GM18907 (cell line): ENCODE data around the gene CTSW.
"Not testable (repeated sequence)": the region's sequence is repeated elsewhere in the genome, so short reads cannot be mapped to it uniquely, and the experiment has no call there.

Experiments used
- ATAC-seq: cut with Tn5 transposase; IDR thresholded peaks from one replicate; pipeline ENCODE4 v1.9.1; 2021; ENCODE audit warnings: mild to moderate bottlenecking, moderate library complexity; ENCODE audit not compliant: unreplicated experiment

Gene CTSW

GRCh38 chr11:65885231-65885630 is 5.6 kb downstream of the CTSW start:
- ATAC-seq: no peak

GRCh38 chr11:65885808-65886536 is 6.3 kb downstream of the CTSW start:
- ATAC-seq: no peak

- no peak for ATAC-seq
These were observed 7.4 kb downstream of the CTSW start for GRCh38 chr11:65886826-65887722.

GRCh38 chr11:65887723-65888162 is 8.1 kb downstream of the CTSW start:
- ATAC-seq: no peak

- ATAC-seq: peak; percentile 51
These were observed 8.7 kb downstream of the CTSW start, which contains the start of gene FIBP for GRCh38 chr11:65888163-65888814. Gene FIBP (minus strand): TSS chr11:65888471. CDS start chr11:65888418, 53 bp downstream.

GRCh38 chr11:65890324-65891218 is 10.9 kb downstream of the CTSW start, which contains the start of gene CCDC85B:
Gene CCDC85B (plus strand): TSS chr11:65890673. CDS start chr11:65890784, 111 bp downstream.
- peak; percentile 58 for ATAC-seq

GRCh38 chr11:65891219-65892136 is 11.8 kb downstream of the CTSW start:
- no peak for ATAC-seq

- ATAC-seq: not testable (repeated sequence)
These were observed 12.5 kb downstream of the CTSW start for GRCh38 chr11:65892137-65892540.

- no peak for ATAC-seq
These were observed 13.2 kb downstream of the CTSW start for GRCh38 chr11:65892661-65893317.

- ATAC-seq: no peak
These were observed 14.5 kb downstream of the CTSW start for GRCh38 chr11:65894034-65894591.

- no peak for ATAC-seq
These were observed 15.9 kb downstream of the CTSW start for GRCh38 chr11:65895482-65895981.

GRCh38 chr11:65896034-65896999 is 16.7 kb downstream of the CTSW start:
- no peak for ATAC-seq

GRCh38 chr11:65897020-65897471 is 17.4 kb downstream of the CTSW start:
- no peak for ATAC-seq

- ATAC-seq: no peak
These were observed 19.2 kb downstream of the CTSW start for GRCh38 chr11:65898656-65899355.

- no peak for ATAC-seq
These were observed 19.9 kb downstream of the CTSW start for GRCh38 chr11:65899356-65900124.
